NCI-H128 (cell line): Measurements from ENCODE around the gene FAM83E.
"Not testable (repeated sequence)": the region's sequence is repeated elsewhere in the genome, so short reads cannot be mapped to it uniquely, and the experiment has no call there.

ENCODE experiments used
- DNase-seq: peaks from one replicate; lab custom pipeline; 2025; ENCODE audit not compliant: unreplicated experiment; lab: John Stamatoyannopoulos, UW

FAM83E gene

DNA sequence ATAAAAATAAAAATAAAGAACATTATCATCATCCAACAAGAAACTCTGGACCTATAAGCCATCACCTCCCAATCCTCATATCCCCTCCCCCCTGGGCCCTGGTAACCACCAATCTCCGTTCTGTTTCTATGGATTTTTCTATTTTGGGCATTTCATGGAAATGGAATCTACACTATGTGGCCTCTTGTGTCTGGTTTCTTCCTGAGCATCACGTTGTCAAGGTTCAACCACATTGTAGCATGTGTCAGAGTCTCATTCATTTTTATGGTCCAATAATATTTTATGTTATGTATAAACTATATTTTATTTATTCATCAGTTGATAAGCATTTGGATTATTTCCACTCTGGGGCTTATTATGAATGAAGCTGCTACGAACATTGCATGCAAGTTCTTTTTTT lies 36.0 kb downstream of the FAM83E start:
- DNase-seq: no peak

DNA sequence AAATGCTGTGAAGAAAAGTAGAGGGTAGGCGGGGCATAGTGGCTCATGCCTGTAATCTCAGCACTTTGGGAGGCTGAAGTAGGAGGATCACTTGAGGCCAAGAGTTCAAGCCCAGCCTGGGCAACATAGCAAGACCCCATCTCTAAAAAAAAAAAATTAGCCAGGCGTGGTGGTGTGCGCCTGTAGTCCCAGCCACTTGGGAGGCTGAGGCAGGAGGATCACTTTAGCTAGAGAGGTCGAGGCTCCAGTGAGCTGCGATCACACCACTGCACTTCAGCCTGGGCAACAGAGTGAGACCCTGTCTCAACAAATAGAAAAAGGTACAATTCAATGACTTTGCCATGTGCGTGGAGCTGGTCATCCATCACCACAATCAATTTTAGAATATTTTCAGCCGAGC lies 37.0 kb downstream of the FAM83E start:
- not testable (repeated sequence) for DNase-seq

DNA sequence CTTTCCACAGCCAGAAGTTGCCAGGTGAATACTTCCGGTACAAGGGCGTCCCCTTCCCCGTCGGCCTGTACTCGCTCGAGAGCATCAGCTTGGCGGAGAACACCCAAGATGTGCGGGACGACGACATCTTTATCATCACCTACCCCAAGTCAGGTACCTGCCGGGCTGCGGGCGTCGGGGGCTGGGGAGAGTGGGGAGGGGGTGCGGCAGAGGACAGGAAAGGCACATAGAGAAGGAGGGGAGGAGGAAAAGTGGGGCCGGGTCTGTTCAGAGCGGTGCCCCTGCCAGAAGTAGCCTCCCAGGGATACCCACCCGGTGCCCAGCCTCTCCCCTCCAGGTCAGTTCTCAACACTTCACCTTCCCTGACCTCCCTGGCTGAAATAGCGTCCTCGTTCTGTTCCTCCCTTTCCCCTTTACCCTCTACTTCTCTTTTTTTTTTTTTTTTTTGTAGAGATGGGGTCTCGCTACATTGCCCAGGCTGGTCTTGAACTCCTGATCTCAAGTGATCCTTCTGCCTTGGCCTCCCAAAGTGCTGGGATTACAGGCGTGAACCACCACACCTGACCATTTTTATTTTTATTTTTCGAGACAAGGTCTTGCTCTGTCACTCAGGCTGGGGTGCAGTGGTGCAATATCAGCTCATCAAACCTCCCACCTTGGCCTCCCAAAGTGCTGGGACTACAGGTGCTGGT lies 38.8 kb downstream of the FAM83E start:
- DNase-seq: no peak

DNA sequence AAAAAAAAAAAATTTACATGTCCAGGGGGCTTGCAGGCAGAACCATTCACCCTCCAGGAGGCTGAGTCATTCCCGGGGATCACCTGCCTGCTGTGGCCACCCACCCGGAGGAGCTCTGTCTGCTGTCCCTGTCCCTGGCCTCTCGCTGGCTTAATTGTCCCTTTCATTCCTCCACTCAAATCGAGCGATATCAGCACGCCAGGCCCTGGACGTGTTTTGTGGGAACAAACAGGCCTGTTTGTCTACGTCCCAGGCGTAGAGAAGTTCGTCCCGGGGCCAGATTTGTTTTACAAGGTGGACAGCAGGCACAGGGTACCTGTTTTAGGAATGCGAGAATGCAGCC lies 41.7 kb downstream of the FAM83E start:
- no peak for DNase-seq

DNA sequence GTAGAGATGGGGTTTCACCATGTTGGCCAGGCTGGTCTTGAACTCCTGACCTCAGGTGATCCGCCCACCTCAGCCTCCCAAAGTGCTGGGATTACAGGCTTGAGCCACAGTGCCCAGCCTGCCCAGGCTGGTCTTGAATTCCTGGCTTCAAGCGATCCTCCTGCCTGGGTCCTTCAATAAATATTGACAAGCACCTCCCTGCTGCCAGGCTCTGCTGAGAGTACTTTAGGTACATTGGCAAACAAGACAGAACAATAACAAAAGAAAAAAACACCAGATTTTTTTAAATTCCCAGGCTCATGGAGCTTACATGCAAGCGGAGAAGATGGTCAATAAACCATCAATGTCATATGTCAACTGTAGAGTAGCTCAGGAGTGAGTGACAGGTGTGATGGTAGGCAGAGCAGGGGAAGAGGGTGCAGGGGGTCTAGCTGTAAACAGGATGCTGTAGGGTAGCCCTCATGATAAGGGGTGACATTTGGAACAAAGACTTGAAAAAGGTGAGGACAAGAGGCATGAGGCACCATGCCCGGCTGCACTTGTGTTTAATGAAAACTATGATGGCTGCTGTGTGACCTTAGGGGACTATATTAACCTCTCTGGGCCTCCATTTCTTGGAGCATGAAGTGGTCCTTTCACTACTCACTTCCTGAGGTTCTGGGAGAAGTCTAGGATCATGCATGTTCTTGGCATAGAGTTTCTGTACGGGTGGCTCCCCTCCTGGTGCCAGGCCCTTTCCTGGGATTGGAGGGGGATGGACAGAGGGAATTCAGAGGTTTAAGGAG lies 43.3 kb downstream of the FAM83E start:
- DNase-seq: no peak

DNA sequence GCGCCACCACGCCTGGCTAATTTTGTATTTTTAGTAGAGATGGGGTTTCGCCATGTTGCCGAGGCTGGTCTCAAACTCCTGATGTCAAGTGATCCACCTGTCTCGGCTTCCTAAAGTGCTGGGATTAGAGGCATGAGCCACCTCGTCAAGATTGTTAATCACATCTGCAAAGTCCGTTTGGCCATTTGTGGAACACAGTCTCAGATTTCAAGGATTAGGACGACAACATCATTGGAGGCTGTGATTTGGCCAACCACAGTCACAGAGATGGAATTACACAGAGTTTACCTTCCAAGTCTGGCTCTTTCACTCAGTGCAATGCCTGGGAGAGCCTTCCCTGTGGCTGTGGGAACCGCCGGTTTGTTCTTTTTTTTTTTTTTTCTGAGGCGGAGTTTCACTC lies 45.1 kb downstream of the FAM83E start:
- no peak for DNase-seq

DNA sequence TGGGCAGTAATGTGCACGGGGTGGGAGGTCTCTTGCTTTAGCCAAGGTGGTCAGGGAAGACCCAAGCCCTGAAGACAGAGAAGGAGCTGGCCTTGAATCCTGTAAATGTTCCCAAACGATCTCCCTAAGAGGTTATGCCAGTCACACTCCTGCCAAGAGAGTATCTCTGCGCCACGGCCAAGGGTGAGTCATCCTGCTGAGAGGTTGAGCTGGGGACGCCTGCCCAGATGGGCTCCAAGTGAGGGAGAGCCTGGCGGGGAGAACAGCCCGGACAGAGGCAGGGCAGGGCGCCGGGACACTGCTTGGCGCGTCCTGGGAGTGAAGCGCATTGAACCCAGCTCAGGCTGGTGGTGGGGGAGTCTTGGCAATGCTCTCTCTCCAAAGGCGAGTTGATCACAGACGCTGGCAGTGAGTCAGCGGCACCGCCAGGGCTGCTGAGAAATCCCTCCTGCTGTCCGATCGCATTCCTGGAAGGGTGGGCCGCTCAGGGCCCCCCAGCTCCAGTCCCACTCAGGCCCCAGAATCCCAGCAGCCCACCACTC lies 46.5 kb downstream of the FAM83E start:
- DNase-seq: no peak

DNA sequence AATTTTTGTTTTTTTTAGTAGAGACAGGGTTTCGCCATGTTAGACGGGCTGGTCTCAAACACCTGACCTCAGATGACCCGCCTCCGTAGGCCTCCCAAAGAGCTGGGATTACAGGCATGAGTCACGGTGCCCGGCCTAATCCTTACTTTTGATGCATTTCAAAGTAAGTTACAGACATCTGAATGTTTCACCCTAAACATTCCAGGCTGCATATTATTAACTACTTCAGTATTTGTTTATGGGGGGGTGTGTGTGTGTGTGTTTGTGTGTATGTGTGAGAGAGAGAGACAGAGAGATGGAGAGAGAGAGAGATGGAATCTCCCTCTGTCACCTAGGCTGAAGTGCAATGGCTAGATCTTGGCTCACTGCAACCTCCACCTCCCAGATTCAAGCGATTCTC lies 49.8 kb downstream of the FAM83E start:
- DNase-seq: no peak
